Measurements from ENCODE around the gene FANCC. TPM values are rescaled to one million over a fixed set of nuclear protein-coding genes. Genes with fewer than 3 reads are reported as not detected.

FANCC gene
- total and polyA plus RNA-seq, 2 of the 8 experiments (the other 6 are each of a cell fraction or from before 2014, with no cell fraction given), result 7.8 to 15.2 TPM

- Histone ChIP-seq H3K4me3 (ENCODE audit: extremely low read depth in 1 of 4, insufficient read depth in 2 of 4, low read depth in 3 of 4, low read length in 4 of 4) (no peak overlapping the region), H4K91ac (replicated peaks; ENCODE audit: insufficient read length, low read length) (no peak overlapping the region), H3K4me1 (replicated peaks in 1 of 4; ENCODE audit: control insufficient read depth in 3 of 4, insufficient read depth in 4 of 4, low read length in 3 of 4) (peaks cover 0 to 8% (median 2%) of the 10 kb centered on the region in 4 experiments; a peak in 5 of 7 replicates), H3K36me3 (ENCODE audit: control insufficient read depth in 2 of 4, insufficient read depth in 4 of 4, low read length in 3 of 4) (peaks cover 0 to 4% (median 0%) of the 10 kb centered on the region in 4 experiments; a peak in 1 of 8 replicates), H3K27ac (ENCODE audit: low read depth, low read length) (no peak overlapping the region), H2BK20ac (ENCODE audit: low read length) (no peak overlapping the region), H3K14ac (ENCODE audit: insufficient read length) (no peak overlapping the region), H2BK120ac (replicated peaks; ENCODE audit: low read depth, low read length) (no peak overlapping the region), H3K4me2 (ENCODE audit: insufficient read depth in 1 of 2, low read depth in 2 of 2, low read length in 2 of 2) (no peak overlapping the region), H3K4ac (replicated peaks; ENCODE audit: insufficient read length, low read depth, low read length) (no peak overlapping the region), H2AK5ac (ENCODE audit: low read depth, low read length) (no peak overlapping the region), H3K9me3 (ENCODE audit: insufficient read depth in 2 of 2, low read depth in 1 of 2, low read length in 1 of 2) (no peaks in the 10 kb centered on the region), H3K79me2 (ENCODE audit: control insufficient read depth in 1 of 2, insufficient read depth in 2 of 2, low read length in 2 of 2) (no peaks in the 10 kb centered on the region), H3K18ac (ENCODE audit: extremely low read depth, low read length) (no peak overlapping the region), H3K9ac (replicated peaks in 1 of 4; ENCODE audit: extremely low read depth in 1 of 4, low read depth in 3 of 4, low read length in 3 of 4) (no peak overlapping the region), H3K23ac (ENCODE audit: insufficient read length) (no peak overlapping the region), H2AFZ (ENCODE audit: low read length) (no peak overlapping the region), H4K8ac (ENCODE audit: extremely low read depth, insufficient read depth, low read length) (no peak overlapping the region), H2BK5ac (ENCODE audit: low read depth, low read length) (no peak overlapping the region), H3K27me3 (replicated peaks in 1 of 4; ENCODE audit: control insufficient read depth in 3 of 4, extremely low read depth in 1 of 4, insufficient read depth in 3 of 4, low read length in 3 of 4) (no peaks in the 10 kb centered on the region), H4K20me1 (replicated peaks in 1 of 2; ENCODE audit: control insufficient read depth in 1 of 2, insufficient read depth in 2 of 2, low read length in 2 of 2) (no peaks in the 10 kb centered on the region), H2BK15ac (ENCODE audit: low read length) (no peak overlapping the region), H3K56ac (replicated peaks; ENCODE audit: insufficient read length, low read depth, low read length) (no peak overlapping the region), H3K23me2 (ENCODE audit: low read depth, low read length) (peaks cover 2% of the 10 kb centered on the region; the same call in 1 of the 2 replicates), H4K5ac (ENCODE audit: insufficient read length, low read depth, low read length) (no peak overlapping the region), H3K79me1 (ENCODE audit: low read depth, low read length) (no peaks in the 10 kb centered on the region), H2BK12ac (ENCODE audit: low read depth, low read length) (no peak overlapping the region)
- WGBS, 2 experiments (ENCODE audit: extremely low coverage in 1 of 2, insufficient coverage in 1 of 2, insufficient read length in 1 of 2, insufficient replicate concordance in 2 of 2, low coverage in 1 of 2, low lambda C conversion rate in 2 of 2, missing lambda C conversion rate in 1 of 2), result 90% methylated on average over 8 of the region's 8 CpGs; no CpG with 5 or more reads in 1 of the 2 experiments
- DNase-seq (ENCODE audit: low read depth in 1 of 2, low spot score in 2 of 2) (no peak), FAIRE-seq (no peak)
- ChIA-PET CTCF (ENCODE audit: partially characterized antibody) (interaction anchor here (0.8 to 13.8 kb wide), 15 partner anchors 9 to 421 kb away, joined by 3 to 209 read pairs (median 6); no protein-coding TSS in a partner anchor), POLR2A (ENCODE audit: partially characterized antibody) (no interaction called here)
- TF ChIP-seq ASH2L (IDR thresholded peaks at IDR 0.05; ENCODE audit: low read length) (no peak), BACH1 (IDR thresholded peaks at IDR 0.05; ENCODE audit: low read length) (no peak), TCF12 (IDR thresholded peaks at IDR 0.05; ENCODE audit: low read depth, low read length) (no peak), SIRT6 (IDR thresholded peaks at IDR 0.05; ENCODE audit: low read length) (no peak), SP1 (IDR thresholded peaks at IDR 0.05; ENCODE audit: low read depth, low read length) (no peak), EP300 (IDR thresholded peaks at IDR 0.05; ENCODE audit: borderline replicate concordance in 1 of 2, low read depth in 2 of 2, low read length in 2 of 2) (no peak), CBX8 (IDR thresholded peaks at IDR 0.05; ENCODE audit: borderline replicate concordance, low read depth, low read length) (no peak)
Measured at GRCh38 chr9:95102001-95102433, 215.5 kb downstream of the FANCC start.
